GM12875 (cell line): ENCODE data around the gene RNF31.

ENCODE experiments used
- H3K4me3 ChIP-seq: one replicate; pipeline ENCODE4 v1.5.1; 2011; ENCODE audit warnings: low read depth, low read length, control low read depth
- CTCF ChIP-seq: IDR thresholded peaks from 2 replicates; pipeline ENCODE4 v1.5.1; 2011; ENCODE audit warnings: low read depth, mild to moderate bottlenecking, control low read depth, inconsistent platforms, low read length, moderate library complexity, borderline replicate concordance; ENCODE audit not compliant: insufficient read depth

The RNF31 gene

GRCh38 chr14:24113801-24114531, 33.3 kb upstream of the RNF31 start:
- peak overlapping the region; percentile 56 for H3K4me3 ChIP-seq
- TF ChIP-seq CTCF = no peak

GRCh38 chr14:24114532-24115421, 32.5 kb upstream of the RNF31 start, which contains the start of the genes DCAF11 and NRL:
Gene DCAF11, plus strand, starts transcription at chr14:24114777. Its CDS starts 818 bp downstream, at chr14:24115595.
Gene NRL, minus strand, starts transcription at chr14:24114949. Its CDS starts 32,101 bp downstream, at chr14:24082848.
- no peak for TF ChIP-seq CTCF
- peak within 1 kb of the TSS; percentile 58 for H3K4me3 ChIP-seq

DNA sequence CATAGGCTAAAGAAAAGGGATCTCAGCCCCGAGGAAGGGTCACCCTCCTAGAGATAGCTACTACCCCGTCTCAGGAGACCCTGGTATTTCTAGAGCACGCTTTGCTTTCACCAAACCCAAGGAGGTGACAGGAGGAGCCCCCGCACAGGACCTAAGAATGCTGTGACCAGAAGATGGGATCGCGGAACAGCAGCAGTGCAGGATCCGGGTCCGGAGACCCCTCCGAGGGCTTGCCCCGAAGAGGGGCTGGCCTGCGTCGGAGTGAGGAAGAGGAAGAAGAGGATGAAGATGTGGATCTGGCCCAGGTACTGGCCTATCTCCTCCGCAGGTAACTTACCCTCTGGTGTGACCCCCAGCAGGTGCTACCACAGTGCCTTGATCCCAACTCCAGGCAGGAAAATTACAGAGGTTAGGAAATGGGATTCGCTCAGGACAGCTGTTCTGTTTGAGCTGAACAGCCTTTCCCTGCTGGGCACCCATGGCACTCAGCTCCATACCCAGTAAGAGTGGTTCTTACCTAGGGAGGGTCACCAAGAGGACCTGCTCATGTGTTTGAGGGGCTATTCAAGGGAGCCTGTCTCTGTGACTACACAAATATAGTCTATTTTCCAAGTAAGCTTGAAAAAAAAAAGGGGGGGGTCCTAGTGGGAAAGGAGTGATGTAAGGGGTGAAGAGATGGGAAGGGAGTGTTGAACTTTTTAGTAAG, 31.7 kb upstream of the RNF31 start:
- TF ChIP-seq CTCF = no peak
- H3K4me3 ChIP-seq = peak overlapping the region; percentile 46

DNA sequence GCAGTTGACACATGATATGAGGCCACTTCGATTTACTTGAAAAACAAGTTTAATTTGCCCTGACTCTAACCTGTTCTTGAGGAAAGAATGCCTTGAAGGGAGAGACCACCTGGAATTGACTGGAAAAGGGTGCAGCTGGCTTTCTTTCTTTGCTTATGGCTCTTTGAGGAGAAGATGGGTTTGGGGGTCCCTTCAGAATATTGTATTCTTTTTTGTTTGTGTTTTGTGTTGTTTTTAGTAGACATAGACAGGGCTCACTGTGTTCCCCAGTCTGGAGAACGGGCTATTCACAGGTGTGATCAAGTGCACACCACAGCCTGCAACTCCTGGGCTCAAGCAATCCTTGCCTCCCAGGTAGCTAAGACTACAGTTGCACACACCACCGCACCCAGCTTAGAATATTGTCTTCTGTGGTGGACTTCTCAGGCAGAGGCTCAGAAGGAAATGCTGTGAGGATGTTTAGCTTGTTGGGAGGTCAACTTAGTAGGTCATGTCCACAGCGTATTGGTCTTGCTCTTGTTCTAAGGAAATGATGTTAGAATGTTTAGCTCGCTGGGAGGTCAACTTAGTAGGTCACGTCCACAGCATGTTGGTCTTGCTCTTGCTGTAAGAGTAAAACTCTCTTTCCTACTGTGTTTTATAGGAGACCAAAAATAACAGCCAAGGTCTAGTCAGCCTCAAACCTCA, 31.0 kb upstream of the RNF31 start:
- no peak for TF ChIP-seq CTCF
- H3K4me3 ChIP-seq = no peak overlapping the region

GRCh38 chr14:24117179-24117578, 30.1 kb upstream of the RNF31 start:
- no peak overlapping the region for H3K4me3 ChIP-seq
- TF ChIP-seq CTCF = no peak

GRCh38 chr14:24119691-24120090, 27.6 kb upstream of the RNF31 start:
- no peak for TF ChIP-seq CTCF
- no peak overlapping the region for H3K4me3 ChIP-seq
